HUES64 (cell line): ENCODE results near the gene KCNE4.
"Not testable (repeated sequence)": the region's sequence is repeated elsewhere in the genome, so short reads cannot be mapped to it uniquely, and the experiment has no call there.

Experiments
- H3K27ac ChIP-seq: 2 replicates; pipeline ENCODE4 v1.7.0; 2013; ENCODE audit warnings: low read depth, low read length, inconsistent platforms
- H3K27me3 ChIP-seq: 2 replicates; pipeline ENCODE4 v1.6.1; 2013; ENCODE audit warnings: mild to moderate bottlenecking, low read length; ENCODE audit not compliant: insufficient read depth
- H3K36me3 ChIP-seq: 2 replicates; pipeline ENCODE4 v1.6.1; 2013; ENCODE audit warnings: mild to moderate bottlenecking, low read length; ENCODE audit not compliant: insufficient read depth
- H3K4me1 ChIP-seq: 2 replicates; pipeline ENCODE4 v1.6.1; 2013; ENCODE audit warnings: mild to moderate bottlenecking, low read length, moderate library complexity; ENCODE audit not compliant: insufficient read depth
- H3K4me3 ChIP-seq: 2 replicates; pipeline ENCODE4 v1.5.1; 2013; ENCODE audit warnings: mild to moderate bottlenecking, low read length, moderate library complexity
- H3K9ac ChIP-seq: 2 replicates; pipeline ENCODE4 v1.6.1; 2013; ENCODE audit warnings: mild to moderate bottlenecking, low read depth, low read length
- H3K9me3 ChIP-seq: 2 replicates; pipeline ENCODE4 v1.6.1; 2013; ENCODE audit warnings: low read depth, low read length; ENCODE audit not compliant: insufficient read depth
- WGBS: fragments of 150-250, 120-280 bp; methylation state at CpG from one replicate; pipeline ENCODE4 v1.1.7; 2013; ENCODE audit warnings: missing lambda C conversion rate; 5-methylcytosine and 5-hydroxymethylcytosine counted together

Gene KCNE4

DNA sequence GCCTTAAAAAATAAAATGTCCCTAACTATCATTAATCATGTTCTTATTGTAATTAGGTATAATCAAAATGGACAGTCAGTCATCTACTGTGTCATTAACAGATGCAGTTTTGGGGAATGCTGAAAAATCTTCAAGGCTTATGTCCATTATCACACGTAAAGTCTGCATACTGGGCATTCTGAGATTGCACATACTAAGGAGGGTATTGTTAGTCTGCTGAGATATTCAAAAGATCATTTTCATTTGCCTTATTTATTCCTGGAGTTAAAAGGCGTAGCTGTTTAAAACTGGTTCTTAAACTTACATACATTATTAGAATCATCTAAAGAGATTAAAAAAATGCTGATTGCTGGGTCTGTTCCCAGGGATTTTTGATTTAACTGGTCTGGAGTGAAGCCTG lies 27.4 kb downstream of the KCNE4 start:
- Histone ChIP-seq H3K4me1 (no peaks in the 10 kb centered on the region), H3K9me3 (0 out of 2 replicates have a peak, but pooled peaks cover 2% of the 10 kb centered on the region), H3K27me3 (no peaks in the 10 kb centered on the region), H3K36me3 (no peaks in the 10 kb centered on the region), H3K4me3 (no peak overlapping the region), H3K27ac (no peak overlapping the region), H3K9ac (no peak overlapping the region)
- WGBS: 92% methylated on average over 1 of the region's 2 CpGs

DNA sequence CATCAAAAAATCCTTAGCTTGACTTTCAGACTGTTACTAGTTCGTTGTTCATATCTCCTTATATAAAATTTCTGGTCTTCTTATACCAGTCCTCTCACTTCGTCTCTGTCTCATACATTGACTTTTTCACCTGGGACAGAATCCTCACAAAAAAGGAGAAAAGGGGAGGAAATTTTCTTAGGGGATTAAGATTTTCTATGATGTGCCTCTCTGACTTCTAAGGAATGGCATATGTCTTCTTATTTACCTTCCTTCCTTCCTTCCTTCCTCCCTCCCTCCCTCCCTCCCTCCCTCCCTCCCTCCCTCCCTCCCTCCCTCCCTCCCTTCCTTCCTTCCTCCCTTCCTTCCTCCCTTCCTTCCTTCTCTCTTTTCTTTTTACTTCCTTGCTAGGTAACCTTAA lies 27.9 kb downstream of the KCNE4 start:
- WGBS: 93% methylated on average over 2 of the region's 2 CpGs
- Histone ChIP-seq H3K4me1 (no peaks in the 10 kb centered on the region), H3K36me3 (no peaks in the 10 kb centered on the region), H3K9me3 (0 out of 2 replicates have a peak, but pooled peaks cover 2% of the 10 kb centered on the region), H3K27me3 (no peaks in the 10 kb centered on the region), H3K9ac (no peak overlapping the region), H3K4me3 (no peak overlapping the region), H3K27ac (no peak overlapping the region)

DNA sequence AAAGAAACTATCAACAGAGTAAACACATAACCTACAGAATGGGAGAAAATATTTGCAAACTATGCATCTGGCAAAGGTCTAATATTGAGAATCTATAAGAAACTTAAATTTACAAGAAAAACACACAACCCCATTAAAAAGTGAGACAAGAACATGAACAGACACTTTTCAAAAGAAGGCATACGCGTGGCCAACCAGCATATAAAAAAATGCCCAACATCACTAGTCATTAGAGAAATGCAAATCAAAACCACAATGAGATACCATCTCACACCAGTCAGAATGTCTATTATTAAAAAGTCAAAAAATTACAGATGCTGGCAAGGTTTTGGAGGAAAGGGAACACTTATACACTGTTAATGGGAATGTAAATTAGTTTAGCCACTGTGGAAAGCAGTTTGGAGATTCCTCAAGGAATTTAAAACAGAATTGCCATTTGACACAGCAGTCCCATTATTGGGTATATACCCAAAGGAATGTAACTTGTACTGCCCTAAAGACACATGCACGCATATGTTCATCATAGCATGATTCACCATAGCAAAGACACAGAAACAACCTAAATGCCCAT lies 28.9 kb downstream of the KCNE4 start:
- H3K27ac ChIP-seq, H3K36me3 ChIP-seq, H3K4me3 ChIP-seq, H3K9ac ChIP-seq, H3K4me1 ChIP-seq, H3K9me3 ChIP-seq, H3K27me3 ChIP-seq: not testable (repeated sequence)
- WGBS: 61% methylated on average over 3 of the region's 3 CpGs

DNA sequence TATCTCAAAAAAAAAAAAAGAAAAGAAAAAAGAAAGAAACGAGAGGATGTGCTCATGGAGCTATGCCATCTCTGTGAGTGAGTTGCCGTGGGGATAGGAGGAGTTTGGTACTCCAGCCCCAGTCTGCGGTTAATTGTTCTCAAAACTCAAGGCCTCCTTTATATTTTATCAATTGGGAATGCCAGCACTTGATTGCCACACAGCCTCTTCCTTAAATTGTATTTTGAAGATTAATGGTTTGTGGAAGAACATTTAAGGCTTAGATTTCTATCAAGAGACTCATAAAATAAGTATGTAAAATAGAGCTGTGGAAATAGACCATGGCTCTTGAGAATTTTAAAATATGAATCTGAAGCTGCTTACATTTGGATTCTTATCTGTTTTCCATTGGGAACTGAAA lies 29.8 kb downstream of the KCNE4 start:
- Histone ChIP-seq H3K4me3 (no peak overlapping the region), H3K27ac (no peak overlapping the region), H3K36me3 (no peaks in the 10 kb centered on the region), H3K27me3 (no peaks in the 10 kb centered on the region), H3K9me3 (no peaks in the 10 kb centered on the region), H3K9ac (no peak overlapping the region), H3K4me1 (no peaks in the 10 kb centered on the region)
- WGBS: 89% methylated on average over 2 of the region's 3 CpGs

DNA sequence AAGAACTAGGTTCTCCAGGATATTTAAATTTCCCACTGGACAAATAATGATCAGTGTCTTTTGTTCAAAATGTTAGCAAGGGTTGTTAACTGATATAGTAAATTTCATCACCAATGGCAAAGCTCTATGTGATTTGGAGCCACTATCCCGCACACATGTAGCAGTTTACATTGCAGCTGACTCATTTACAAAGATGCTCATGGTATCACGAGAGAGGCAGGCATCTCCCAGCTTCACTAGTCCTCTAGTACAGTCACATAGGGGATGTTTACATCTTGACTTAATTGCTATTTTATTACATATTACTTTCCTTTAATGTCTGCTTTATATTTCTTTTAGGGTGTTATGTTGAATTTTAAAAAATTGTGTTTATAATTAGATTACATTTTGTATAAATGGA lies 30.7 kb downstream of the KCNE4 start:
- H3K36me3 ChIP-seq: no peaks in the 10 kb centered on the region
- no peak overlapping the region for H3K27ac ChIP-seq
- H3K27me3 ChIP-seq: no peaks in the 10 kb centered on the region
- H3K9me3 ChIP-seq: no peaks in the 10 kb centered on the region
- 0% methylated on average over 2 of the region's 2 CpGs for WGBS
- no peaks in the 10 kb centered on the region for H3K4me1 ChIP-seq
- no peak overlapping the region for H3K9ac ChIP-seq
- no peak overlapping the region for H3K4me3 ChIP-seq

DNA sequence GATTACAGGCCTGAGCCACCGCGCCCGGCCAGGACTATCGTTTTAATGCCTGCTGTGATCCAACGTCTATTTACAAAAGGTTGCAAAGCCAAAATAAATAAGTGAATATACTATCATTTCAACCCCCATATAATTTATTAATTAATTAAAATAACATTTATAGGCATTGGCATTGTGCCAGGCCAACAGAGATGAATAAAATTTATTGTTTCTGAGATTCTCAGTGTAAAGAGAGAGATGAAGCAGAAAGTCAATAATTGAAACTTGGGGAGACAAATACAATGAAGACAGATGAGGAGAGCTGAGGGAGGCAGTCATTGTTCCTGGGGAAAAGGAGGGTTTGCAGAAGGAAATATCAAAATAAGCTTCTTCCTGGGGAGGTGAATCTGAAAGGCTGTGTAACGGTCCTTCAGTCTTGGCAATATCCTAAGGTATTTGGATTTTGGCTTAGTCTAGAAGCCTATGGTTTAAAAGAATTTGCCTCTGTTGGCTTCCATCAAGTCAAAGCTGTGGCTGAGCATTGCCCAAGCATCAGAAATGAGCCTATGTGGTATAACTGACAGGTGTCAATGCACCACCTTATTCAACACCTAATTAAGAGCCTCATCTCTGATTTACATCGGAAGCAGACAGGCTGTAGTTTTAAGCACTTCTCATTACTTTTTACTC lies 31.5 kb downstream of the KCNE4 start:
- H3K27me3 ChIP-seq: no peaks in the 10 kb centered on the region
- H3K27ac ChIP-seq: no peak overlapping the region
- H3K9me3 ChIP-seq: no peaks in the 10 kb centered on the region
- no peaks in the 10 kb centered on the region for H3K4me1 ChIP-seq
- WGBS: 71% methylated on average over 7 of the region's 7 CpGs
- H3K36me3 ChIP-seq: no peaks in the 10 kb centered on the region
- no peak overlapping the region for H3K4me3 ChIP-seq
- H3K9ac ChIP-seq: no peak overlapping the region

DNA sequence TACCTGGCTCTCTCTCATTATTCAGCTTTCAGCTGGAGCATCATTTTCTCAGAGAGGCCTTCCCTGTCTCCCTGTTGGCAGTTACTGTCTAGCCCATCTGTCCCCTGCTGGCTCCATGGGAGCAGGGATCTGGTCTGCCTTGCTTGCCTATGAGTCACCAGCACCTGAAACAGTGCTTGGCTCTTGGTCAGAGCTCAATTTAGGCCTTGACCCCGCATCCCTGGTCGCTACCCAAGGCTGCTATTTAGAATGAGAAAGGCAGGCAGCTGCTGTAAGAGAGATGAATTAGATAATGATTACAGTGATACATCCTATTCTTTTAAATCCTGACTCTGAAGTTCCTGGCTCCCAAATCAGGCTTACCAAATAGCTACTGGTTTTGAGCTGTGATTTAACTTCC lies 32.9 kb downstream of the KCNE4 start:
- no peaks in the 10 kb centered on the region for H3K27me3 ChIP-seq
- no peaks in the 10 kb centered on the region for H3K9me3 ChIP-seq
- no peak overlapping the region for H3K27ac ChIP-seq
- no peak overlapping the region for H3K9ac ChIP-seq
- no peaks in the 10 kb centered on the region for H3K4me1 ChIP-seq
- WGBS: 67% methylated on average over 2 of the region's 2 CpGs
- no peak overlapping the region for H3K4me3 ChIP-seq
- no peaks in the 10 kb centered on the region for H3K36me3 ChIP-seq

DNA sequence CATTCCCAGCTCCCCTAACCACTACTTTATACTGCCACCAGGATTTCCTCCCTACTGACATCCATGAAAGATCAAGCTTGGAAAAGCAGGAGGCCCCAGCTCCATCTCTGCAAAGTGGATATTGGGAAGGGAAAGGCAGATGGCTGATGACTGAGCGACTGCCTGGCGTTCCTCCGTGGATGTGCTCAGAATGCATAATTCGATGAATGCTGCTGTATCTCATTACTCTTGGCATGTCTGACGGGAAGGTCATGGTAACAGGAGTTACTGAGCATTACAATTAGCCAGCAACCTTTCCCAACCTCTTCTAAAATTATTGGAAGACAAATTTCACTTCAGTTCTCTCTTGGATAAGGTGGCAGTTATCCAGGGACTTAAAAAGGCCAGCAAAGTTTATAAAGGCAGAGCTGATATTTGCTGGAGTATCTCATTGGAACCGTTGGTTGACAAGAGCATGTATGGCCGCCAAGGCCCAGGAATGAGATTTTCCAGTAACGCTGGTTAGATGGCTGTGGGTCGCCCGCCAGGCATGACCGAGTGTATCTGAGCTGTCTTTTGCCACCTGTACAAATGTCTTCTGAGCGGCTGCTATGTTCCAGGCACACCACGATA lies 34.5 kb downstream of the KCNE4 start:
- Histone ChIP-seq H3K4me3 (no peak overlapping the region), H3K9ac (no peak overlapping the region), H3K9me3 (no peaks in the 10 kb centered on the region), H3K36me3 (no peaks in the 10 kb centered on the region), H3K27me3 (no peaks in the 10 kb centered on the region), H3K27ac (no peak overlapping the region), H3K4me1 (no peaks in the 10 kb centered on the region)
- 94% methylated on average over 13 of the region's 13 CpGs for WGBS

DNA sequence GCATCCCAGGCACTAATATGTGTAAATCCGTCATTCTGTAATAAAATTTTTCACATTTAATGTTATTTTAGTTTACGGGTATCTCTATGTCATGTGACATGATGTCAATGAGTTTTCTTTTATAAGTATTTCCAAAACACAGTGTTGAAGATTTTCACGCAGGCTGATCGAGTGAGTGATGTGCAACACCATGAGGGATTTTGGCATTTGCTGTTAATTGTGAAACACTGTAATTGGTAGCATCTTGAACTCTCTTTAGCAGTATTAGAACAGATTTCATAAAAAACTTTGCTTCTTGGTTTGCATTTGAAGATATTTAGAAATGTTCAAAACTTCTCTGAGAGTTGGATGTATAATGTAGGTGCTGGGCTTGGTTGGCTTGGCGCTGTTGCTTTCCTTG lies 35.5 kb downstream of the KCNE4 start:
- H3K9me3 ChIP-seq: no peaks in the 10 kb centered on the region
- H3K9ac ChIP-seq: no peak overlapping the region
- H3K27me3 ChIP-seq: no peaks in the 10 kb centered on the region
- no peak overlapping the region for H3K27ac ChIP-seq
- WGBS: 100% methylated on average over 3 of the region's 5 CpGs
- H3K36me3 ChIP-seq: no peaks in the 10 kb centered on the region
- H3K4me1 ChIP-seq: no peaks in the 10 kb centered on the region
- no peak overlapping the region for H3K4me3 ChIP-seq

DNA sequence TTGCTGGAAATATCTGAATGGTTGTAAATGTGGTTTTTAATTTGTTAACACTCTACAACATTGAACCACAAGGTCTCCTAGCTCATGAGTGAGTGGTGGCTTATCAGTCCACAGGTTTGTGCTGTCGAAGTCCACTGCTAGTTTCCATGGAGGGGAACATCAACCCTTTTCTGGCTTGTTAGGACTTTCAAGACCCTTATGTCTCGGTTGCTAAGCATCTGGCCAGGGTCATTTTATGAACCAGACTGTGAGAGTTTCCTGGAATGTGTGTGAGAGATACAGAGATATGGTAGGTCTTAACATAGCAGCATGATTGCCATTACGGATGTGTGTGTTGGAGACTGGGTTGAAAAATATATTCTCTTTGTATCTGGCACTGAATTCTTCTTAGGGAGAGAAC lies 36.9 kb downstream of the KCNE4 start:
- Histone ChIP-seq H3K9me3 (no peaks in the 10 kb centered on the region), H3K4me1 (peaks cover 8% of the 10 kb centered on the region), H3K36me3 (no peaks in the 10 kb centered on the region), H3K27ac (no peak overlapping the region), H3K27me3 (no peaks in the 10 kb centered on the region), H3K4me3 (no peak overlapping the region), H3K9ac (no peak overlapping the region)
- 90% methylated on average over 3 of the region's 3 CpGs for WGBS

DNA sequence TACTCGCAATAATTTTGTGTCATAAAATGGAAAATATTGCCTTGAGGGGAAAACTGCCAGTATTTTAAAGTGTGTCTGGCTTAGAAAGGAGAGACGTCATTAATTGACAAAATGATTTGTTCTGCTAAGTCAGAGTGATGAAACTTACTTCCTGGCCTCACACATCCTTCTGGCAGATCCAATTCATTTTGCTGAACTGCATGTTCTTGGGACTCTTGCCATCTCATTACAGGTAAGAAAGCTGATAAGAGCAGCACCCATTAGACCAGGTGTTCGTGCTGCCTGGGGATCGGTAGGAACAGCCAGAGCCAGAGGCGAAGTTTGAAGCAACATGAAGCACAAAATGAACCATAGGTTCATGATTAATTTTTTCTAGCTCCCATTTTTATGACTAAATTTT lies 38.0 kb downstream of the KCNE4 start:
- 97% methylated on average over 5 of the region's 5 CpGs for WGBS
- no peaks in the 10 kb centered on the region for H3K9me3 ChIP-seq
- H3K27ac ChIP-seq: no peak overlapping the region
- H3K27me3 ChIP-seq: no peaks in the 10 kb centered on the region
- no peaks in the 10 kb centered on the region for H3K36me3 ChIP-seq
- no peak overlapping the region for H3K4me3 ChIP-seq
- peaks cover 8% of the 10 kb centered on the region for H3K4me1 ChIP-seq
- no peak overlapping the region for H3K9ac ChIP-seq
